IgD-negative memory B cell (primary cell): ENCODE results near the gene FNIP1. TPM values are rescaled to one million over a fixed set of nuclear protein-coding genes. Genes with fewer than 3 reads are reported as not detected.

Source experiments
- H3K27ac Mint-ChIP-seq, 3 donors: one replicate each; pipeline ENCODE4 v1.8.0; 2020 to 2022; ENCODE audit warnings: mild to moderate bottlenecking in 3 of 3, mixed read lengths in 3 of 3, moderate library complexity in 1 of 3
- H3K27me3 Mint-ChIP-seq: one replicate; pipeline ENCODE4 v1.8.0; 2021; ENCODE audit warnings: mixed read lengths
- H3K36me3 Mint-ChIP-seq: one replicate; pipeline ENCODE4 v1.8.0; 2020; ENCODE audit warnings: mild to moderate bottlenecking, mixed read lengths
- H3K4me1 Mint-ChIP-seq, 3 donors: one replicate each; pipeline ENCODE4 v1.8.0; 2020 to 2022; ENCODE audit warnings: mixed read lengths in 3 of 3, mild to moderate bottlenecking in 1 of 3
- H3K4me3 Mint-ChIP-seq, 4 donors: one replicate each; pipeline ENCODE4 v1.8.0; 2020 to 2022; ENCODE audit warnings: mild to moderate bottlenecking in 4 of 4, mixed read lengths in 4 of 4, moderate library complexity in 3 of 4
- H3K9me3 Mint-ChIP-seq, 3 donors: one replicate each; pipeline ENCODE4 v1.8.0; 2020 to 2021; ENCODE audit warnings: mixed read lengths in 3 of 3, mild to moderate bottlenecking in 1 of 3
- polyA plus RNA-seq: library from polyadenylated mRNA; unstranded; fragments of 300-500 nt; fragmentation: Illumina TruSeq; gene quantifications from one replicate; pipeline ENCODE4 v1.2.3, GENCODE V29; 2021

The FNIP1 gene
- polyA plus RNA-seq, 1 donor from 2014 or later: 21.9 TPM

DNA sequence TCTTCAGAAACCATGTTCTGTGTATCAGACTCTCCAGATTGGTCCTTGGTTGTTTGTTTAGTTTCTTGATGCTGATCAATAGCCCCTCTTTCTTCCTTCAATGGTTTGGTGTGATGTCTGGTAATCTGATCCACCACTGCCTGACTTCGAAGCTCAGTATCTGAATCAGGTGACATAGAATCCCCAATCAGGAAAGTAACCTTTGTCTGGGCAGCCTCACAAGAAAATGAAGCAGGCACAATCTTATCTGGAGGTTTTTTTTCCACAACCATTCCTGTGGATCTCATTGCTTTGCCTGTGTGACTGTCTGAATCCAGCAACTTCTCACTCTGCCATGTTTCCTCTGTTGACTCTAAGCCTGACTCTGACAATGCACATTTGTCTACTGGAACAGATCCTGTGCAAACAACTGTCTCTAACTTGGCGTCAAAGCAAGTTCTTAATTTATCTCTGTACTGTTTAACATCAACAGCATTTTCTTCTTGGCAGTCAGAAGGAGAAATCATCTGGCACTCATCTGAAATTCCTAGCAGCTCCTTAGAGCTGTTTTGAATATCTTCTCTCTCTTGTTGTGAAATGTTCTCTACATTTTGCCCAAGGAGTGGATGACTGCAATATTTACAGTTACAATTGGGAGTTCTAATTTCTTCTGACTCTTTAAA is 124.7 kb downstream of the FNIP1 start:
- Mint-ChIP-seq H3K27me3 (no peaks in the 10 kb centered on the region), H3K27ac (no peak overlapping the region), H3K4me3 (no peak overlapping the region), H3K36me3 (peaks cover 18% of the 10 kb centered on the region), H3K4me1 (peaks cover 10 to 15% (median 14%) of the 10 kb centered on the region in 3 donors), H3K9me3 (peaks cover 0 to 2% (median 0%) of the 10 kb centered on the region in 3 donors)

DNA sequence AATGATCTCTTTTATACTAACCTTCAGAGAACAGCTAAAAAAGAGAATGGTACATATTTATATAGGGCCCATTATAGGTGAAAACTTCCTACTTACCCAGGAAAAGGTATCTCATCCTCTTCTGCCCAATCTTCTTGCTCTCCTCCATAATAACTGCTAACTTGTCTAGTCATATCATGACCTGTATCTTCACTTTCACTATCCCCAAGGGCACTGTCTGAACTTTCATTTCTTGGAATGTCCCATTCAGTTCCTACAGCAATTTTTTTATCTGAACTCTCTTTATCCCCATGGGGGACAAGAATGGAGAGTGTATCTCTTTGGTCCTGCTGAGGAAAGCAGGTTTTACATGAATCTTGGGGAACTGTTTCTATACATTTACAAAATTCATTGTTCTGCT is 125.4 kb downstream of the FNIP1 start:
- peaks cover 19% of the 10 kb centered on the region for H3K36me3 Mint-ChIP-seq
- peaks cover 0 to 2% (median 0%) of the 10 kb centered on the region in 3 donors for H3K9me3 Mint-ChIP-seq
- H3K4me1 Mint-ChIP-seq: peaks cover 10 to 15% (median 12%) of the 10 kb centered on the region in 3 donors
- H3K27me3 Mint-ChIP-seq: no peaks in the 10 kb centered on the region
- H3K27ac Mint-ChIP-seq: peak overlapping the region in 1 of 3 donors; percentile 54
- no peak overlapping the region for H3K4me3 Mint-ChIP-seq

DNA sequence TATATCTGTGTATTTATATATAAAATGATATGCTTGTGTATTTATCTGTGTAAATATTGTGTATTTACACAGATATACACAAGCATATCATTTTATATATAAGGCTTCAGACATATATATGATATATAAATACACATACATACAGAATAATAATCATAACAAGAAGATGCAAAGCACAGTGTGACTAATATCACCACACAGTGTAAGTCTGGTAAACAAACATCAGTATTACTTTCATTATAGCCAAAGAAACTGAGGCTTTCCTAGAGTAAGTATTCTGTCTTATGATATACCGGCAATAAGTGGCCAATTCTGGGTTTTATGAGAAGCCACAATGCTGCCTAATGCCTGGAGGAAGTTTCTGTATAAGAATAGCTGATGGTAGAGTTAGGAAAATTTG is 131.9 kb downstream of the FNIP1 start:
- Mint-ChIP-seq H3K27me3 (no peaks in the 10 kb centered on the region), H3K4me1 (peaks cover 0 to 4% (median 0%) of the 10 kb centered on the region in 3 donors), H3K27ac (no peak overlapping the region), H3K9me3 (peaks cover 0 to 12% (median 2%) of the 10 kb centered on the region in 3 donors), H3K4me3 (no peak overlapping the region), H3K36me3 (peaks cover 37% of the 10 kb centered on the region)

DNA sequence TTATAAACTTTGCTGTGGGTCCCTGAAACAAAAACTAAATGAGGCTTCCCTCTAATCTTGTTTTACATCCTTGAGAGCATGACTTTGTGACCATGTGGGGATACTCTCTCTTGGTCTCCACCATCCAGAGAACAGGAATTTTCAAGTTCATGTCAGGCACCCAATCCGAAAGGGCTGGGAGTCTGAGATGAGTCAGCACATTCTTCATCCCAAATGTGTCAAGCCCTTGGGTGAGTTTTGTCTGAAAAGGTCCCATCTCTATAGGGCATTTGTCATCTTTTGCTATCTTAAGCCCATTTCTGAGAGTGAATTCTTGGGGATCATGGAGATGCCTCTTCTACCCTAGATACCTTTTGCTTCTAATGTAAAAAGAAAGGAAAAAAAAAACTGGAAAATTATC is 134.9 kb downstream of the FNIP1 start:
- H3K4me1 Mint-ChIP-seq: peaks cover 0 to 3% (median 1%) of the 10 kb centered on the region in 3 donors
- peaks cover 0 to 21% (median 6%) of the 10 kb centered on the region in 3 donors for H3K9me3 Mint-ChIP-seq
- H3K27ac Mint-ChIP-seq: peak overlapping the region in 1 of 3 donors; percentile 5
- no peaks in the 10 kb centered on the region for H3K27me3 Mint-ChIP-seq
- peak overlapping the region in 1 of 4 donors; percentile 28 for H3K4me3 Mint-ChIP-seq
- peaks cover 40% of the 10 kb centered on the region for H3K36me3 Mint-ChIP-seq

DNA sequence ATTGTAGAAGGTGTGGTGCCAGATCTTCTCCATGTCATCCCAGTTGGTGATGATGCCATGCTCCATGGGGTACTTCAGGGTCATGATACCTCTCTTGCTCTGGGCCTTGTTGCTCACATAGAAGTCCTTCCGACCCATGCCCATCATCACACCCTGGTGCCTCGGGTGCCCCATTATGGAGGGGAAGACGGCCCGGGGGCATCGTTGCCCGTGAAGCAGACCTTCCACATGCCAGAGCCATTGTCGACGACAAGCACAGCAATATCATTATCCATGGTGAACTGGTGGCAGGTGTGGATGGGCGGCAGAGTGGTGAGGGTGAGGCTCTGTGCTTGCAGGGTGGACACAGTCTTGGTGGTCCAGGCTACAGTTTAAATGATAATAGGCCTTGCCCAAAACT is 137.0 kb downstream of the FNIP1 start:
- peaks cover 40% of the 10 kb centered on the region for H3K36me3 Mint-ChIP-seq
- H3K27me3 Mint-ChIP-seq: no peaks in the 10 kb centered on the region
- no peak overlapping the region for H3K4me3 Mint-ChIP-seq
- peak overlapping the region in 1 of 3 donors; percentile 78 for H3K27ac Mint-ChIP-seq
- H3K4me1 Mint-ChIP-seq: peaks cover 0 to 5% (median 4%) of the 10 kb centered on the region in 3 donors
- peaks cover 0 to 21% (median 6%) of the 10 kb centered on the region in 3 donors for H3K9me3 Mint-ChIP-seq

DNA sequence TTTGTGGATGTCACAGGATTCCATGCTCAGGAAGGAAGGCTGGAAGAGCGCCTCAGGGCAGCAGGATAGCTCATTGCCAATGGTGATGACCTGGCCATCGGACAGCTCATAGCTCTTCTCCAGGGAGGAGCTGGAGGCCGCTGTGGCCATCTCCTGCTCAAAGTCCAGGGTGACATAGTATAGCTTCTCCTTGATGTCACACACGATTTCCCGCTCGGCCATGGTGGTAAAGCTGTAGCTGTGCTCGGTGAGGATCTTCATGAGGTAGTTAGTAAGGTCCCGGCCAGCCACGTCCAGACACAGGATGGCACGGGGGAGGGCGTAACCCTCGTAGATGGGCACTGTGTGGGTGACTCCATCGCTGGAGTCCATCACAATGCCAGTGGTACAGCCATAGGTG is 137.5 kb downstream of the FNIP1 start:
- Mint-ChIP-seq H3K4me1 (peaks cover 2 to 5% (median 4%) of the 10 kb centered on the region in 3 donors), H3K27me3 (no peaks in the 10 kb centered on the region), H3K36me3 (peaks cover 40% of the 10 kb centered on the region), H3K27ac (peak overlapping the region in 1 of 3 donors; percentile 78), H3K4me3 (no peak overlapping the region), H3K9me3 (peaks cover 0 to 21% (median 6%) of the 10 kb centered on the region in 3 donors)

DNA sequence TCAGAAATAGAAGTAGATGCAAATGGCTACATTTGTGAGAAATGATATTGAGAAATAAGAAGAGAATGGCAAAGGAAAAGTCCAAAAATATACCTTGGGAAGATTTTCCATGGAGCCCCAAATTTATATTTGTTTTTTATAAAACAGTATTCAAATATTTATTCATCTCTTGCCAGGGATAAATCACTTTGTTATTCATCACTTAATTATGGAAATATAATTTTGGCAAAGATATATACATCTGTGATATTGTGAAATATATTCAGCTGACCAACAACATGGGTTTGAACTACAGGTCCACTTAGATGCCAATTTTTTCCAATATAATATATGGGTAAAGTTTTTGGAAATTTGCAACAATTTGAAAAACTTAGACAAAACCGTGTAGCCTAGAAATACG is 142.0 kb downstream of the FNIP1 start:
- peaks cover 28% of the 10 kb centered on the region for H3K36me3 Mint-ChIP-seq
- H3K4me3 Mint-ChIP-seq: no peak overlapping the region
- H3K9me3 Mint-ChIP-seq: peaks cover 0 to 20% (median 4%) of the 10 kb centered on the region in 3 donors
- H3K4me1 Mint-ChIP-seq: peaks cover 4 to 11% (median 5%) of the 10 kb centered on the region in 3 donors
- no peaks in the 10 kb centered on the region for H3K27me3 Mint-ChIP-seq
- no peak overlapping the region for H3K27ac Mint-ChIP-seq

DNA sequence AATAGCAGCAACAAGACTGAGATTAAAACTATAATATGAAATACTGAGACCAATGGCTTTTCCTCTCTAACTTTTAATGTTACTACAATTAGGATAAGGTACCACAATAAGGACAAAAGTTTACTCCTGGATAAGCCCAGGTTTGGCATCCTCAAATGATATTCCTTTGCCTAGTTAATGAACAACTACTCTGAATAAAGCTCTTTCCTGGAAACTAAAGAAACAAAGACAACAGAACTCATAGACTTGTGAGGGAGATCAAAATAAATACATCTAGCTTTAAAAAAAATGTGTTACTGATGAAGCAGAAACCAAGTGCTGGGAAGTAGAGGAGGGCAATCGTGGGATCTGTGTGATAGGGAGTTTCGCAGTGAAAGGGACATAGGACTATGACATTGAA is 142.5 kb downstream of the FNIP1 start:
- Mint-ChIP-seq H3K27ac (peak overlapping the region in 1 of 3 donors; percentile 29), H3K9me3 (peaks cover 0 to 16% (median 4%) of the 10 kb centered on the region in 3 donors)

DNA sequence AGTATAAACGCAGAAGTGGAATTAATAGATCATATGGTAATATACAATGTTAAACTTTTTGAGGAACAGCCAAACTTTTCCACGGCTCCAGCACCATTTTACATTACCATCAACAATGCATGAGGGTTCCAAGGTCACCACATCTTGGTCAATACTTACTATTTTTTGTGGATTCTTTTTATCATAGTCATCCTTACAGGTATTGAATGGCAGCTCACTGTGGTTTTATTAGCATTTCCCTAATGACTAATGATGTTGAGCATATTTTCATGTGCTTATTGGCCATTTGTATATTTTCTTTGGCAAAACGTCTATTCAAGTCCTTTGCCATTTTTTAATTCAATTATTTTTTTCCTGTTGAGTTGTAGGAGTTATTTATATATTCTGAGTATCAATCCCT is 147.7 kb downstream of the FNIP1 start:
- Mint-ChIP-seq H3K27ac (peak overlapping the region in 1 of 3 donors; percentile 27), H3K4me1 (peaks cover 19 to 23% (median 21%) of the 10 kb centered on the region in 3 donors), H3K36me3 (peaks cover 25% of the 10 kb centered on the region), H3K4me3 (no peak overlapping the region), H3K9me3 (peaks cover 0 to 13% (median 2%) of the 10 kb centered on the region in 3 donors), H3K27me3 (no peaks in the 10 kb centered on the region)

More for the DNA sequence above, 142.5 kb downstream of the FNIP1 start:
- Mint-ChIP-seq H3K27me3 (no peaks in the 10 kb centered on the region), H3K36me3 (peaks cover 26% of the 10 kb centered on the region), H3K4me1 (peaks cover 4 to 11% (median 4%) of the 10 kb centered on the region in 3 donors), H3K4me3 (no peak overlapping the region)

DNA sequence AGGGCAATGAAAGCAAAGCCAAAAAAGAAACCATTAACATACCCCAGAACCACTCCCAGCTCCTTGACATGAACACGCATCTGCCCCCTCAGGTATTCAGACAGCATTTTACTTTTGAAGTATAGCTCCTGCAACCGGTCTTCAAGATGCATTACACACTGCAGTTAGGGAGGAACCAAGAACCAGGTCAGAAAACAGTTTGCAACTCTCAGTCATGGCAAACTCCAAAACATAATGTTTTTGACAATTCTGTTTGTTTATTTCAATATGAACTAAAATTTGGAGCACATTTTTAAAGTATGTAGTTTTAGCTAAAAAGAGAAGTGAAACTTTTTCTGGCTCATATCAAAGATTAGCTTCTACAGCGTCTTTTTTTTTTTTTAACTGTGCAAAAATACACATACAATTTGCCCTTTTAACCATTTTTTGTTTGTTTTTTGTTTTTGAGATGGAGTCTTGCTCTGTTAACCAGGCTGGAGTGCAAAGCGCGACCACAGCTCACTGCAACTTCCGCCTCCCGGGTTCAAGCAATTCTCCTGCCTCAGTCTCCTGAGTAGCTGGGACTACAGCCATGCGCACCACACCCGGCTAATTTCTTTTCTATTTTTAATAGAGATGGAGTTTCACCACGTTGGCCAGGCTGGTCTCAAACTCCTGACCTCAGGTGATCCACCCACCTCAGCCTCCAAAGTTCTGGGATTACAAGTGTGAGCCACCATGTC is 149.6 kb downstream of the FNIP1 start:
- Mint-ChIP-seq H3K4me3 (peak overlapping the region; percentile 32 to 93 (median 83)), H3K36me3 (peaks cover 25% of the 10 kb centered on the region), H3K4me1 (peaks cover 19 to 23% (median 20%) of the 10 kb centered on the region in 3 donors), H3K27ac (peak overlapping the region; percentile 22 to 95 (median 73)), H3K9me3 (peaks cover 0 to 13% (median 2%) of the 10 kb centered on the region in 3 donors), H3K27me3 (no peaks in the 10 kb centered on the region)

DNA sequence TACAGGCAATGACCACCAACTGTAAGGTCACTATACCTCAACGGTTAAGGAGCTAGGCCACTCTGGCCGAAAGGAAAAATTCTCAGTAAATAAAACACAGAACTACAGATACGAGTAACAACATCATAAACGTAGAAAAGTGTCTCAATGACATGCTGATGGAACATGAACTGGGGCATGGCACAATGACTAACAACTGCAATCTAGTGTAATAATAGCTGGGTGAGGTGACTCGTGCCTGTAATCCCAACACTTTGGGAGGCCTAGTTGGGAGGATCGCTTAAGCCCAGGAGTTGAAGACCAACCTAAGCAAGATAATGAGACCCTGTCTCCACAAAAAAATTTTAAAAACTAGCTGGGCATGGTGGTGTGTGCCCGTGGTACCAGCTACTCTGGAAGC is 152.0 kb downstream of the FNIP1 start:
- Mint-ChIP-seq H3K4me3 (no peak overlapping the region), H3K27ac (peak overlapping the region in 1 of 3 donors; percentile 35), H3K36me3 (peaks cover 9% of the 10 kb centered on the region), H3K4me1 (peaks cover 23 to 28% (median 25%) of the 10 kb centered on the region in 3 donors), H3K9me3 (peaks cover 0 to 2% (median 0%) of the 10 kb centered on the region in 3 donors), H3K27me3 (no peaks in the 10 kb centered on the region)

DNA sequence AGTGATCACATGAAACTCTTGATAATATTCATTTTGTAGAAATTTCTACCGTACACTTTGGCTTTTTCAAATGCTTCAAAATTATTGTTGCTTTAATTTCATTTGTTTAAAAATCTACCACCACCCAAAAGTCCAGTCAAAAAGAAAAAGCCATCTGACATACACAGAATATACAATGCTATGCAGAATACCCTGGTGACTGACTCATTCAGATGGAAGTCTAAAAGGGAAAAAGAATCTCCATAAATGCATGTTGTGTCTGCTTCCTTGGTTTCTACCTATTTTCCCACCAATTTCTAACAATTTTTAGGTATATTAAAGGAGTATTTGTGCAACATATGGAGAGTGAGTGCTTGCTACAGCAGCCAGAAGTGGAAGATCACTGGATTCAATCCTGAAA is 152.4 kb downstream of the FNIP1 start:
- peaks cover 26 to 30% (median 28%) of the 10 kb centered on the region in 3 donors for H3K4me1 Mint-ChIP-seq
- H3K4me3 Mint-ChIP-seq: no peak overlapping the region
- H3K36me3 Mint-ChIP-seq: peaks cover 7% of the 10 kb centered on the region
- H3K27ac Mint-ChIP-seq: peak overlapping the region in 1 of 3 donors; percentile 35
- no peaks in the 10 kb centered on the region for H3K27me3 Mint-ChIP-seq
- H3K9me3 Mint-ChIP-seq: no peaks in the 10 kb centered on the region

DNA sequence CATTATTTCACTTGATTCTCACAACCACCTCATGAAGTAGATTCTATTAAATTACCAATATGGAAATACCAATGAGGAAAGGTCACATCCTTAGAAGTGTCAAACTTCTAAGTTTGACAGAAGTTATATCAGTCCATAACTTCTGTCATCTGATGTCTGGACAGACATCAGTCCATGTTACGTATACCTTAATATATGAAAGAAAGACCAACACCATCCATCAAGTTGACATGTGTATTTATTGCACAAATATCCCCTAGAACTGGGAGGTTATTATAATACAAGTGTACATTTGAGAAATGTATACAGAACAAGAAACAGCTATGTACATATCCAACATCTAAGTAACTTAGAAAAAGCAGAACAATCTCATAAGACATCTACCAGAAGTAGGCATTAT is 155.3 kb downstream of the FNIP1 start:
- H3K27ac Mint-ChIP-seq: no peak overlapping the region
- H3K36me3 Mint-ChIP-seq: peaks cover 7% of the 10 kb centered on the region
- H3K27me3 Mint-ChIP-seq: no peaks in the 10 kb centered on the region
- no peak overlapping the region for H3K4me3 Mint-ChIP-seq
- no peaks in the 10 kb centered on the region for H3K9me3 Mint-ChIP-seq
- H3K4me1 Mint-ChIP-seq: peaks cover 15 to 21% (median 18%) of the 10 kb centered on the region in 3 donors

DNA sequence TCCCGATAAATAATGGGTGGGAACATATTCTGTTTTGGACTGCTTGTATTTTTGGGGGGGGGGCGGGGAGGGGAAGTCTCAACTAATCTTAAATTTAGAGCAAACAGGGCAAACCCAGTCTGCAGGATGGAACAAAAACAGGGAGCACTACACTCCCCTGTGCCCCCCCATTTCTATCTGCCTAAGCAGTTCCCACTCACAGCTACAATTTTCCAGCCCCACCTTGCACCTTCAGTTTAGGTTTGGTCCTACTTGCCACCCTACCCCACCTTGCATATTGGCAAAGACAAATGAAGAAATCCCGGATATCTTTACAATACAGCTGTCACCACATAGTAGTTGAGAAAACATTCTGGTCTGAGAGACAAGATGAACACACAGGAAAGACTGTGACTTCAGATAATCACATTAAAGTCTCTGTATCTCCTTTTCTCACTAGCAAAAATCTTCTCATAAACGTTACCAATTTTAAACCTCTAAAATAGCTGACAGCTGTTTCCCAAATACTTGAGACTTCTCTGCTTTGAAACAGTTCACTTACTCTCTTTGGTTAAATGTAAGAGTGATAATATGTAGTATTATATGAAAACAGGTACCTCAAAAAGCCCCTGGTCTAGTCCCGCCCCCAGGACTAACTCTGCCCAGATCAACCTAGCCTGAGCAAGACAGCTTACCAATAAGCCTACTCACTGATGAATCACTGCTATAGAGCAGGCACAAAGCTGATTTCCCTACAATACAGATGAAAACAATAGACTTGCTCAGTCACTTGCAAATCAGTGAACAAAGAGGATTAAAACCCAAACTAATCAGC is 156.6 kb downstream of the FNIP1 start:
- peak overlapping the region in 1 of 4 donors; percentile 49 for H3K4me3 Mint-ChIP-seq
- peaks cover 3% of the 10 kb centered on the region for H3K36me3 Mint-ChIP-seq
- peak overlapping the region; percentile 36 to 76 (median 37) for H3K27ac Mint-ChIP-seq
- H3K27me3 Mint-ChIP-seq: no peaks in the 10 kb centered on the region
- H3K4me1 Mint-ChIP-seq: peaks cover 14 to 22% (median 19%) of the 10 kb centered on the region in 3 donors
- no peaks in the 10 kb centered on the region for H3K9me3 Mint-ChIP-seq
